Effector memory CD8-positive, alpha-beta T cell (primary cell): ENCODE measurements around the gene KDM4B.

Source experiments
- ATAC-seq: fragments of 150-1000 bp; cut with Tn5 transposase; replicated peaks from 2 replicates; pipeline ENCODE4 v1.10.0; 2021; ENCODE audit warnings: mild to moderate bottlenecking, moderate library complexity
- DNase-seq, 3 experiments: peaks; one replicate each; pipeline ENCODE4 v3.0.0; 2021
- H3K27ac Mint-ChIP-seq, 2 donors: one replicate each; pipeline ENCODE4 v1.8.0; 2022; ENCODE audit warnings: mild to moderate bottlenecking in 2 of 2, mixed read lengths in 2 of 2, moderate library complexity in 2 of 2
- H3K27me3 Mint-ChIP-seq, 2 donors: one replicate each; pipeline ENCODE4 v1.8.0; 2022; ENCODE audit warnings: mixed read lengths in 2 of 2
- H3K36me3 Mint-ChIP-seq: one replicate; pipeline ENCODE4 v1.8.0; 2022; ENCODE audit warnings: mild to moderate bottlenecking, moderate library complexity, mixed read lengths; ENCODE audit not compliant: insufficient read depth
- H3K4me1 Mint-ChIP-seq, 2 donors: one replicate each; pipeline ENCODE4 v1.8.0; 2022; ENCODE audit warnings: low read depth in 2 of 2, mixed read lengths in 2 of 2
- H3K4me3 Mint-ChIP-seq, 2 donors: one replicate each; pipeline ENCODE4 v1.8.0; 2022; ENCODE audit warnings: mild to moderate bottlenecking in 2 of 2, mixed read lengths in 2 of 2, moderate library complexity in 2 of 2
- H3K9me3 Mint-ChIP-seq, 2 donors: one replicate each; pipeline ENCODE4 v1.8.0; 2022; ENCODE audit warnings: mixed read lengths in 2 of 2

KDM4B gene

GRCh38 chr19:5138606-5139582 lies 170.0 kb downstream of the KDM4B start:
- H3K9me3 Mint-ChIP-seq, result no peaks in the 10 kb centered on the region
- peak overlapping the region; percentile 76 to 78 for H3K4me3 Mint-ChIP-seq
- peaks cover 27% of the 10 kb centered on the region for H3K36me3 Mint-ChIP-seq
- H3K4me1 Mint-ChIP-seq, result peaks cover 21 to 31% of the 10 kb centered on the region in 2 donors
- DNase-seq (peak; percentile 74 to 84 (median 77)), ATAC-seq (peak; percentile 92)
- peak overlapping the region; percentile 91 to 96 for H3K27ac Mint-ChIP-seq
- H3K27me3 Mint-ChIP-seq, result no peaks in the 10 kb centered on the region

- Mint-ChIP-seq H3K9me3 (no peaks in the 10 kb centered on the region), H3K36me3 (peaks cover 28% of the 10 kb centered on the region), H3K4me1 (peaks cover 21 to 28% of the 10 kb centered on the region in 2 donors), H3K4me3 (peak overlapping the region; percentile 76 to 78), H3K27ac (peak overlapping the region; percentile 91 to 96), H3K27me3 (no peaks in the 10 kb centered on the region)
- DNase-seq (no peak), ATAC-seq (no peak)
These were observed 170.8 kb downstream of the KDM4B start for GRCh38 chr19:5139583-5140325.

- H3K36me3 Mint-ChIP-seq, result peaks cover 38% of the 10 kb centered on the region
- H3K9me3 Mint-ChIP-seq, result no peaks in the 10 kb centered on the region
- H3K4me3 Mint-ChIP-seq, result no peak overlapping the region
- no peak for DNase-seq
- H3K27me3 Mint-ChIP-seq, result no peaks in the 10 kb centered on the region
- no peak for ATAC-seq
- H3K27ac Mint-ChIP-seq, result no peak overlapping the region
- H3K4me1 Mint-ChIP-seq, result peaks cover 21 to 26% of the 10 kb centered on the region in 2 donors
These were observed 172.4 kb downstream of the KDM4B start for GRCh38 chr19:5141129-5141849.

GRCh38 chr19:5141850-5142724 lies 173.2 kb downstream of the KDM4B start:
- no peak overlapping the region for H3K27ac Mint-ChIP-seq
- H3K36me3 Mint-ChIP-seq, result peaks cover 38% of the 10 kb centered on the region
- no peak overlapping the region for H3K4me3 Mint-ChIP-seq

GRCh38 chr19:5142725-5143097 lies 173.8 kb downstream of the KDM4B start:
- Mint-ChIP-seq H3K4me3 (no peak overlapping the region), H3K27me3 (no peaks in the 10 kb centered on the region), H3K9me3 (no peaks in the 10 kb centered on the region), H3K27ac (no peak overlapping the region), H3K36me3 (peaks cover 44% of the 10 kb centered on the region), H3K4me1 (peaks cover 25 to 27% of the 10 kb centered on the region in 2 donors)
- ATAC-seq (no peak), DNase-seq (no peak)

More at GRCh38 chr19:5141850-5142724, 173.2 kb downstream of the KDM4B start:
- Mint-ChIP-seq H3K4me1 (peaks cover 24 to 28% of the 10 kb centered on the region in 2 donors), H3K27me3 (no peaks in the 10 kb centered on the region), H3K9me3 (no peaks in the 10 kb centered on the region)
- no peak for DNase-seq
- ATAC-seq, result no peak

GRCh38 chr19:5143471-5144411 lies 174.8 kb downstream of the KDM4B start:
- Mint-ChIP-seq H3K27ac (peak overlapping the region in 1 of 2 donors; percentile 22), H3K9me3 (no peaks in the 10 kb centered on the region), H3K27me3 (no peaks in the 10 kb centered on the region), H3K4me3 (no peak overlapping the region), H3K36me3 (peaks cover 41% of the 10 kb centered on the region), H3K4me1 (peaks cover 18 to 23% of the 10 kb centered on the region in 2 donors)
- DNase-seq (no peak), ATAC-seq (peak; percentile 23)

- H3K4me1 Mint-ChIP-seq, result peaks cover 9 to 14% of the 10 kb centered on the region in 2 donors
- H3K27me3 Mint-ChIP-seq, result no peaks in the 10 kb centered on the region
- no peaks in the 10 kb centered on the region for H3K9me3 Mint-ChIP-seq
- H3K27ac Mint-ChIP-seq, result no peak overlapping the region
- H3K36me3 Mint-ChIP-seq, result peaks cover 31% of the 10 kb centered on the region
- no peak for DNase-seq
- no peak overlapping the region for H3K4me3 Mint-ChIP-seq
- ATAC-seq, result no peak
These were observed 175.7 kb downstream of the KDM4B start for GRCh38 chr19:5144545-5145179.

- ATAC-seq (no peak), DNase-seq (no peak)
- H3K9me3 Mint-ChIP-seq, result no peaks in the 10 kb centered on the region
- peaks cover 8 to 10% of the 10 kb centered on the region in 2 donors for H3K4me1 Mint-ChIP-seq
- H3K4me3 Mint-ChIP-seq, result no peak overlapping the region
- no peak overlapping the region for H3K27ac Mint-ChIP-seq
- H3K27me3 Mint-ChIP-seq, result no peaks in the 10 kb centered on the region
- peaks cover 33% of the 10 kb centered on the region for H3K36me3 Mint-ChIP-seq
These were observed 176.9 kb downstream of the KDM4B start for GRCh38 chr19:5145521-5146511.

- DNase-seq (no peak), ATAC-seq (no peak)
- H3K27ac Mint-ChIP-seq, result no peak overlapping the region
- H3K36me3 Mint-ChIP-seq, result peaks cover 31% of the 10 kb centered on the region
- H3K9me3 Mint-ChIP-seq, result no peaks in the 10 kb centered on the region
- no peaks in the 10 kb centered on the region for H3K27me3 Mint-ChIP-seq
- H3K4me1 Mint-ChIP-seq, result peaks cover 8 to 10% of the 10 kb centered on the region in 2 donors
- H3K4me3 Mint-ChIP-seq, result peak overlapping the region in 1 of 2 donors; percentile 14
These were observed 178.4 kb downstream of the KDM4B start for GRCh38 chr19:5147074-5147977.
